ENCODE results near the gene BDH1. TPM values are rescaled to one million over a fixed set of nuclear protein-coding genes. Genes with fewer than 3 reads are reported as not detected.

BDH1 gene
- total RNA-seq, 1 donor from 2014 or later: 40.9 TPM

DNA sequence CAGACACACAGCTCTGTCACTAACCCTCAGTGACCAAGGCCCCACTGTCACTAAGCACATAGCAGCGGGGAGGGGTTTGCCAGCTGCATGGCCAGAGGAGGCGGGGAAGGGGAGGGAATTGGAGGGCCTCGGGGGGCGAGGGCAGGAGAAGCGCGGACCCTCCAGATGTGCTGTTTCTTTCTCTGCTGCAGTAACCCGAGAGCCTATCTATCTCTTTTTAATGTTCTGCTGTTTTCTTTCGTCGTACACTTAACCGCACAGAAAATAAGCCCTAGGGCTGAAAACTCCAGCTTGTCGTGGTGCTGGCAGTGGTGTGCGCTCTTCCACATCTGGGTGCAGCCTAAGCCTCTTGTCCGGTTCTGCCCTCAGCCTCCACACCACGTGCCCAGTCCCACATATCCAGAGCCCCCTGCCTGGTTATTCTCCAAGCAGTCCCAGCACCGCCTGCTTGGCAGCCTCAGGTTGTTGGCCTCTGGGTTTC lies 51.1 kb downstream of the BDH1 start:
- H3K4me3 Mint-ChIP-seq: no peak overlapping the region
- no peak overlapping the region for H3K27ac Mint-ChIP-seq
- H3K4me1 Mint-ChIP-seq: no peaks in the 10 kb centered on the region
- ChIA-PET POLR2A (interaction anchor here (1.1 kb wide), 1 partner anchor 10 kb away, joined by 3 read pairs; no protein-coding TSS in a partner anchor), CTCF (no interaction called here)
- ATAC-seq (ENCODE audit: low read depth): no peak
- H3K36me3 Mint-ChIP-seq (ENCODE audit: low read depth): no peaks in the 10 kb centered on the region
- H3K27me3 Mint-ChIP-seq: no peaks in the 10 kb centered on the region
- DNase-seq: no peak
- H3K9me3 Mint-ChIP-seq: no peaks in the 10 kb centered on the region
- TF ChIP-seq, protein P1, sequence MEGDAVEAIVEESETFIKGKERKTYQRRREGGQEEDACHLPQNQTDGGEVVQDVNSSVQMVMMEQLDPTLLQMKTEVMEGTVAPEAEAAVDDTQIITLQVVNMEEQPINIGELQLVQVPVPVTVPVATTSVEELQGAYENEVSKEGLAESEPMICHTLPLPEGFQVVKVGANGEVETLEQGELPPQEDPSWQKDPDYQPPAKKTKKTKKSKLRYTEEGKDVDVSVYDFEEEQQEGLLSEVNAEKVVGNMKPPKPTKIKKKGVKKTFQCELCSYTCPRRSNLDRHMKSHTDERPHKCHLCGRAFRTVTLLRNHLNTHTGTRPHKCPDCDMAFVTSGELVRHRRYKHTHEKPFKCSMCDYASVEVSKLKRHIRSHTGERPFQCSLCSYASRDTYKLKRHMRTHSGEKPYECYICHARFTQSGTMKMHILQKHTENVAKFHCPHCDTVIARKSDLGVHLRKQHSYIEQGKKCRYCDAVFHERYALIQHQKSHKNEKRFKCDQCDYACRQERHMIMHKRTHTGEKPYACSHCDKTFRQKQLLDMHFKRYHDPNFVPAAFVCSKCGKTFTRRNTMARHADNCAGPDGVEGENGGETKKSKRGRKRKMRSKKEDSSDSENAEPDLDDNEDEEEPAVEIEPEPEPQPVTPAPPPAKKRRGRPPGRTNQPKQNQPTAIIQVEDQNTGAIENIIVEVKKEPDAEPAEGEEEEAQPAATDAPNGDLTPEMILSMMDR (IDR thresholded peaks at IDR 0.05): no peak
- intact Hi-C loops (cut with micrococcal nuclease): no loop called here

DNA sequence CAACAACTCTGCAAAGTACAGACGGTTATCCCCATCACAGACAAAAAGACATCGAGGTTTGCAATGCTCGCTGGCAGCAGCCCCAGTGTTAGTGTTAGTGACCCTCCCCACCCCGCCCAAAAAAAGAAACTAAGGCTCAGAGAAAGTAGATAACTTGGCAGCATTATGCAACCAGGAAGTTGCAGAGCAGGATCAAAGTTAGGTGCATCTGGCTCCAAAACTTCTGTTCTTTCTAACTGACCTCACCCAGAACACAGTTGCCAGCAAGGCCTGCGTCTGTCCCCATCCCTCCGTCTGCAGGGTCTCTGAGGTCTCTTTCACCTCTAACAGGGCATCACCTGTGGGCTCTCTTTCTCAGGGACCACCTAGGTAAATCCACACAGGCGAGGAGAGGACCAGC lies 51.5 kb downstream of the BDH1 start:
- no peaks in the 10 kb centered on the region for H3K27me3 Mint-ChIP-seq
- H3K4me3 Mint-ChIP-seq: no peak overlapping the region
- ChIA-PET POLR2A (no interaction called here), CTCF (no interaction called here)
- no peaks in the 10 kb centered on the region for H3K9me3 Mint-ChIP-seq
- TF ChIP-seq, protein P1 (IDR thresholded peaks at IDR 0.05): no peak
- H3K27ac Mint-ChIP-seq: no peak overlapping the region
- H3K36me3 Mint-ChIP-seq (ENCODE audit: low read depth): no peaks in the 10 kb centered on the region
- DNase-seq (no peak), ATAC-seq (ENCODE audit: low read depth) (no peak)
- no peaks in the 10 kb centered on the region for H3K4me1 Mint-ChIP-seq
- intact Hi-C loops (cut with micrococcal nuclease): no loop called here

DNA sequence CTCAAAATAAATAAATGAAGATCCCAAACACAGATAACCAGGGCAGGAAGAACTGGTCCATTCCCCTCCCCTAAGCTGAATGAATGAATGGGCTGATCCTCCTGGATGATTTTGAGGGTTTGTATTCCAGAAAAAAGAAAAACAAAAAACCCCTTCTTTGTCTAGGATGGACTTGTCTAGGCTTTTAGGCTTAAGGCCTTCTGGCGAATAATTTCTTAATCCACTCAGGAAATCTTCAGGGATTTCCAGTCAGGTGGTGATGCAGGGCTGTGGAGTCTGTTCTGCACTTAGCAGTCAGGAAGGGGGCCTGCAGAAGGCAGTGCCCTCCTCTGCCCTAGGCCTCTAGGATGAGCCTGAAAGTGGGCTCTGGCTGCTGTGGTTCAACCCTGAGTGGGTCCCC lies 52.1 kb downstream of the BDH1 start:
- intact Hi-C loops (cut with micrococcal nuclease): no loop called here
- H3K36me3 Mint-ChIP-seq (ENCODE audit: low read depth): no peaks in the 10 kb centered on the region
- no peak overlapping the region for H3K4me3 Mint-ChIP-seq
- POLR2A ChIA-PET: no interaction called here
- H3K27ac Mint-ChIP-seq: no peak overlapping the region
- no peaks in the 10 kb centered on the region for H3K9me3 Mint-ChIP-seq
- no peak for ATAC-seq (ENCODE audit: low read depth)
- H3K4me1 Mint-ChIP-seq: no peaks in the 10 kb centered on the region
- CTCF ChIA-PET: no interaction called here
- DNase-seq: no peak
- no peaks in the 10 kb centered on the region for H3K27me3 Mint-ChIP-seq
- TF ChIP-seq, protein P1 (IDR thresholded peaks at IDR 0.05): no peak

DNA sequence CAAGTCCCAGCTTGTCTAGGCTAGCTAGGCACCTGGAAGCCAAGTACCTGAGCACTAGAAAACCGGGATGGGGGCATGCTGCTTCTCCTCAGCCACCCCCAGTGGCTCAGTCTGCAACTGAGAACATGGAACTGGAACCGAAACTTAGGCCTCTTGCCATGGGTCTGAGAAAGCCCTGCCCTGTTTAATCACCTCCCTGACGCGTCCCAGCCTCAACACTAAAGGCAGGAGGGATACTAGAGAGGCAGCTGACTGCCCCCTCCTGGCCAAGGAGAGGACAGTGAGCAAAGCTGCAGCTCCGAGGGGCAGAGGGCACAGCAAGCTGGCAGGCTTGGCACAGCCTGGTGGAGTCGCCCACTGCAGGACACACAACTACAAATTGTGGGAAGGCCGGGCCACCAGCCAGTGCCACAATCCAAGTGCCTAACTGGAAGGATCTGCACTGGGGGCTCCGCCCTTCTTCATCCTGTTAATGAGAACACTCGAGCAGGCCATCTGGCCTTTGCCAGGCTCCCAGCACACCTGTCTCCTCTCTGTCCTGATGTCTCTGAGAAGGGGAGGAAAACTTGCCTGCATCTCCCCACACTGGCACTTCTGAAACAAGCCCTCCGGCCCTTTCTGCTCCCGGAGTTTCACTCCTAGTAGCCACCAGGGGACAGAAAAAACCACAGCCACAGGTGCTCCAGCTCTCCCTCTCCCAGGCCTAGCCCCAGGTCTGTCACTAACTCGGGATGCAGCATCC lies 53.7 kb downstream of the BDH1 start:
- Mint-ChIP-seq H3K4me1 (no peaks in the 10 kb centered on the region), H3K27me3 (no peaks in the 10 kb centered on the region), H3K27ac (no peak overlapping the region), H3K9me3 (no peaks in the 10 kb centered on the region), H3K36me3 (ENCODE audit: low read depth) (no peaks in the 10 kb centered on the region), H3K4me3 (no peak overlapping the region)
- TF ChIP-seq, protein P1 (IDR thresholded peaks at IDR 0.05): no peak
- DNase-seq (no peak), ATAC-seq (ENCODE audit: low read depth) (peak; percentile 56)
- CTCF ChIA-PET: interaction anchor here (0.9 to 2.4 kb wide), 2 partner anchors 245 to 277 kb away, joined by 4 to 20 read pairs; no protein-coding TSS in a partner anchor
- intact Hi-C loops (cut with micrococcal nuclease): no loop called here
- POLR2A ChIA-PET: no interaction called here

DNA sequence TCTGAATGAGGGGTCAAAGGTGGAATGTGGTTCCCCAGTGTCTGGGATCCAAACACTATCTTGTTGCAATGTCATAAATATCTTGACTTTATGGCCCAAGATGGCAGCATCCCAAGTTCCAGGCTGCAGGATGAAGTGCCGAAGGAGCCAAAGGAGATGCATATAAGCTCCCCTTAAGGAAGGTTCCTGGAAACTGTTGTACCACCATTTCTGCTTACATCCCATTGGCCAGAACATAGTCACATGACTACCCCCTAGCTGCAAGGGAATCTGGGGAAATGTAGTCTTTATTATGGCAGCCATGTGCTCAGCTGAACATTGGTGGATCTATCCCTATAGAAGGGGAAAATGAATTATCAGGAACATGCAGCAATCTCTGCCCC lies 54.3 kb downstream of the BDH1 start:
- H3K4me1 Mint-ChIP-seq: no peaks in the 10 kb centered on the region
- no peak for ATAC-seq (ENCODE audit: low read depth)
- no peak overlapping the region for H3K4me3 Mint-ChIP-seq
- ChIA-PET CTCF (interaction anchor here (0.9 to 2.4 kb wide), 2 partner anchors 244 to 277 kb away, joined by 4 to 20 read pairs; no protein-coding TSS in a partner anchor), POLR2A (no interaction called here)
- H3K27ac Mint-ChIP-seq: no peak overlapping the region
- H3K27me3 Mint-ChIP-seq: no peaks in the 10 kb centered on the region
- DNase-seq: no peak
- intact Hi-C loops (cut with micrococcal nuclease): no loop called here
- TF ChIP-seq, protein P1 (IDR thresholded peaks at IDR 0.05): no peak
- H3K9me3 Mint-ChIP-seq: no peaks in the 10 kb centered on the region
- H3K36me3 Mint-ChIP-seq (ENCODE audit: low read depth): no peaks in the 10 kb centered on the region

All from activated B cell treated with CpG ODN at 0.5 μM for 24 hours (primary cell).